Osteocyte (in vitro differentiated cells): ENCODE data around the gene ANO2. TPM values are rescaled to one million over a fixed set of nuclear protein-coding genes. Genes with fewer than 3 reads are reported as not detected.

Source experiments
- DNase-seq: peaks from one replicate; pipeline ENCODE4 v3.0.0; 2021; ENCODE audit warnings: mixed read lengths; ENCODE audit not compliant: unreplicated experiment; ENCODE audit errors: extremely low spot score
- H3K27ac Mint-ChIP-seq: one replicate; pipeline ENCODE4 v1.8.0; 2021; ENCODE audit warnings: mild to moderate bottlenecking, mixed read lengths; ENCODE audit not compliant: unreplicated experiment
- H3K27me3 Mint-ChIP-seq: one replicate; pipeline ENCODE4 v1.8.0; 2021; ENCODE audit warnings: mixed read lengths; ENCODE audit not compliant: unreplicated experiment
- H3K36me3 Mint-ChIP-seq: one replicate; pipeline ENCODE4 v1.8.0; 2021; ENCODE audit warnings: mixed read lengths; ENCODE audit not compliant: unreplicated experiment
- H3K4me1 Mint-ChIP-seq: one replicate; pipeline ENCODE4 v1.8.0; 2021; ENCODE audit warnings: mixed read lengths; ENCODE audit not compliant: unreplicated experiment
- H3K4me3 Mint-ChIP-seq: one replicate; pipeline ENCODE4 v1.8.0; 2021; ENCODE audit warnings: mild to moderate bottlenecking, moderate library complexity, mixed read lengths; ENCODE audit not compliant: unreplicated experiment
- H3K9me3 Mint-ChIP-seq: one replicate; pipeline ENCODE4 v1.8.0; 2021; ENCODE audit warnings: mixed read lengths; ENCODE audit not compliant: unreplicated experiment
- total RNA-seq: library from RNA; stranded (reverse); gene quantifications from 2 replicates; pipeline ENCODE4 v1.2.1, GENCODE V29; 2021
- TF ChIP-seq, protein P1 (sequence below): fragments of 200-600 bp; sonication (generic); IDR thresholded peaks from 2 replicates; pipeline ENCODE4 v1.5.0; 2021; ENCODE audit warnings: antibody characterized with exemption, mild to moderate bottlenecking, moderate library complexity

The ANO2 gene
- total RNA-seq, 1 donor from 2014 or later = 0.59 TPM

DNA sequence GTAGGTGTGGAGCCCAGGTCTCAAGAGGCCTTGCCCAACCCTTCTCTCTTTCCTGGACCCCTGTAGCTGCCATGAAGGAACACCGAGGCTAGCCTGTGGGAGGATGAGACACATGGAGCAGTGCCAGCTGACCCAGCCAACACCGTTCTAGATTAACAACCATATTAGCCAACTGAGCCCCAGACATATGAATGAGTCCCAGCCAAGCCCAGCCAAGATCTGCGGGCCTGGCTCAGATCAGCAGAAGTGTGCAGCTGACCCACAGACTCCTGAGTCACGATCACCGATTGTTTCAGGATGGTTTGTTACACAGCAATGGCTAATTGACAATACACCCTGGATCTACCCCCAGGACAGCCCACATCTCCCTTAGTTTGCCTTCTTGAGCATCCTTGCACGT lies 431.0 kb downstream of the ANO2 start:
- Mint-ChIP-seq H3K9me3 (no peaks in the 10 kb centered on the region), H3K4me3 (no peak overlapping the region), H3K4me1 (peaks cover 11% of the 10 kb centered on the region), H3K36me3 (no peaks in the 10 kb centered on the region), H3K27ac (no peak overlapping the region), H3K27me3 (peaks cover 5% of the 10 kb centered on the region)
- TF ChIP-seq, protein P1, sequence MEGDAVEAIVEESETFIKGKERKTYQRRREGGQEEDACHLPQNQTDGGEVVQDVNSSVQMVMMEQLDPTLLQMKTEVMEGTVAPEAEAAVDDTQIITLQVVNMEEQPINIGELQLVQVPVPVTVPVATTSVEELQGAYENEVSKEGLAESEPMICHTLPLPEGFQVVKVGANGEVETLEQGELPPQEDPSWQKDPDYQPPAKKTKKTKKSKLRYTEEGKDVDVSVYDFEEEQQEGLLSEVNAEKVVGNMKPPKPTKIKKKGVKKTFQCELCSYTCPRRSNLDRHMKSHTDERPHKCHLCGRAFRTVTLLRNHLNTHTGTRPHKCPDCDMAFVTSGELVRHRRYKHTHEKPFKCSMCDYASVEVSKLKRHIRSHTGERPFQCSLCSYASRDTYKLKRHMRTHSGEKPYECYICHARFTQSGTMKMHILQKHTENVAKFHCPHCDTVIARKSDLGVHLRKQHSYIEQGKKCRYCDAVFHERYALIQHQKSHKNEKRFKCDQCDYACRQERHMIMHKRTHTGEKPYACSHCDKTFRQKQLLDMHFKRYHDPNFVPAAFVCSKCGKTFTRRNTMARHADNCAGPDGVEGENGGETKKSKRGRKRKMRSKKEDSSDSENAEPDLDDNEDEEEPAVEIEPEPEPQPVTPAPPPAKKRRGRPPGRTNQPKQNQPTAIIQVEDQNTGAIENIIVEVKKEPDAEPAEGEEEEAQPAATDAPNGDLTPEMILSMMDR = no peak
- DNase-seq = peak; percentile 36

DNA sequence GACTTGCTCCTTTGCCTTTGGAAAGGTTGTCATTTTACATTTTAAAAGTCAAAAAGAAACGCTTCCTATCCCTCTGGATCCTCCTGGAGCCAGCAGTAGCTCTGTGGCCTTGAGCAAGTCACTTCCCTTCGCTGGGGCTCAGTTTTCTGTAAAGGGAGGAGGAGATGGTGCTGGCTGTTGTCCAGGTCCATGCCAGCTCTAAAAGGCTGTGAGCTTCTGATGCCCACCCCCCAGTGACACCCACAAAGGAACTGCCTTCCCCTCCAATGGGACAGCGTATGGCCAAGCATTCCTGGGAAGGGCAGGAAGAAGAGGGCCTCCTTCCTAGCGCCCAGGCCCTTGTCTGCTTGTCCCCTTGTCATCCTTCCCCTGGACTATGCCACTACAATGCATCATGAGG lies 431.7 kb downstream of the ANO2 start:
- TF ChIP-seq, protein P1 = no peak
- no peak overlapping the region for H3K4me3 Mint-ChIP-seq
- no peak overlapping the region for H3K27ac Mint-ChIP-seq
- DNase-seq = peak; percentile 69
- peaks cover 5% of the 10 kb centered on the region for H3K27me3 Mint-ChIP-seq
- no peaks in the 10 kb centered on the region for H3K36me3 Mint-ChIP-seq
- H3K9me3 Mint-ChIP-seq = no peaks in the 10 kb centered on the region
- peaks cover 7% of the 10 kb centered on the region for H3K4me1 Mint-ChIP-seq

Other genes with a start within 250 kb of the ANO2 start
- 0.13 and 0.31 TPM in 2 replicates for gene VWF, start 179.4 kb upstream of the ANO2 start, total RNA-seq